Measurements from ENCODE around the gene SGCD. TPM values are rescaled to one million over a fixed set of nuclear protein-coding genes. Genes with fewer than 3 reads are reported as not detected.

Gene SGCD
- total and polyA plus RNA-seq, 4 donors, result 0.79 to 20.9 (median 6.0) TPM

GRCh38 chr5:156716591-156717380 is 389.8 kb downstream of the SGCD start:
- ATAC-seq (ENCODE audit: insufficient read depth, low FRiP score), result no peak
- no peaks in the 10 kb centered on the region for H3K27me3 ChIP-seq (ENCODE audit: control insufficient read depth in 3 of 3, insufficient read depth in 3 of 3, low read length in 2 of 3)

DNA sequence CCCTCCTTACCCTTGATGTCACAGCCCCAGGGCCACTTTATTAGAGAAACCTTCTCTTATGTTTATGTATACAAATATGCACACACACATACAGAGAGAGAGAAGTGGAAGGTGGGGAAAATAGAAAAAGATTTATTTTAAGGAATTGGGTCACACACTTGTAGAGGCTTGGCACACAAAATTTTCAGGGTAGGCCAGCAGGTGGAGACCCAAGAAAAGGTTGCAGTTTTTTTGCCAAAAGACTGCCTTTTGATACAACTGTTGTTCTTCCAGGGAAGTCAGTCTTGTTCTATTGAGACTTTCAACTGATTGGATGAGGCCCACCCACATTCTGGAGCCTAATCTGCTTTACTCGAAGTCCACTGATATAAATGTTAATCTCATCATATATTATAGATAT is 392.0 kb downstream of the SGCD start:
- ATAC-seq (ENCODE audit: insufficient read depth, low FRiP score), result no peak
- Histone ChIP-seq H3K36me3 (ENCODE audit: control insufficient read depth in 4 of 4, insufficient read depth in 4 of 4, low read length in 4 of 4) (no peaks in the 10 kb centered on the region), H3K9me3 (ENCODE audit: control insufficient read depth in 4 of 4, insufficient read depth in 3 of 4, low read length in 3 of 4) (no peaks in the 10 kb centered on the region), H3K4me3 (no peak overlapping the region), H3K9ac (ENCODE audit: insufficient read depth in 1 of 2, low read length in 2 of 2) (no peak overlapping the region), H3K4me1 (ENCODE audit: control insufficient read depth in 5 of 5, insufficient read depth in 5 of 5, low read length in 5 of 5) (peaks cover 0 to 9% (median 0%) of the 10 kb centered on the region in 5 donors), H3K27ac (ENCODE audit: low read depth in 1 of 2, low read length in 1 of 2) (no peak overlapping the region), H3K27me3 (ENCODE audit: control insufficient read depth in 3 of 3, insufficient read depth in 3 of 3, low read length in 2 of 3) (no peaks in the 10 kb centered on the region)
- WGBS, 2 donors, result 64 to 75% methylated on average over 1 of the region's 1 CpG
- no peak for DNase-seq
- TF ChIP-seq, protein P1, sequence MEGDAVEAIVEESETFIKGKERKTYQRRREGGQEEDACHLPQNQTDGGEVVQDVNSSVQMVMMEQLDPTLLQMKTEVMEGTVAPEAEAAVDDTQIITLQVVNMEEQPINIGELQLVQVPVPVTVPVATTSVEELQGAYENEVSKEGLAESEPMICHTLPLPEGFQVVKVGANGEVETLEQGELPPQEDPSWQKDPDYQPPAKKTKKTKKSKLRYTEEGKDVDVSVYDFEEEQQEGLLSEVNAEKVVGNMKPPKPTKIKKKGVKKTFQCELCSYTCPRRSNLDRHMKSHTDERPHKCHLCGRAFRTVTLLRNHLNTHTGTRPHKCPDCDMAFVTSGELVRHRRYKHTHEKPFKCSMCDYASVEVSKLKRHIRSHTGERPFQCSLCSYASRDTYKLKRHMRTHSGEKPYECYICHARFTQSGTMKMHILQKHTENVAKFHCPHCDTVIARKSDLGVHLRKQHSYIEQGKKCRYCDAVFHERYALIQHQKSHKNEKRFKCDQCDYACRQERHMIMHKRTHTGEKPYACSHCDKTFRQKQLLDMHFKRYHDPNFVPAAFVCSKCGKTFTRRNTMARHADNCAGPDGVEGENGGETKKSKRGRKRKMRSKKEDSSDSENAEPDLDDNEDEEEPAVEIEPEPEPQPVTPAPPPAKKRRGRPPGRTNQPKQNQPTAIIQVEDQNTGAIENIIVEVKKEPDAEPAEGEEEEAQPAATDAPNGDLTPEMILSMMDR (IDR thresholded peaks at IDR 0.05; ENCODE audit: control extremely low read depth, extremely low read depth), result no peak

More at GRCh38 chr5:156716591-156717380, 389.8 kb downstream of the SGCD start:
- Histone ChIP-seq H3K4me3 (no peak overlapping the region), H3K27ac (ENCODE audit: low read depth in 1 of 2, low read length in 1 of 2) (no peak overlapping the region), H3K4me1 (ENCODE audit: control insufficient read depth in 5 of 5, insufficient read depth in 5 of 5, low read length in 5 of 5) (peaks cover 0 to 5% (median 0%) of the 10 kb centered on the region in 5 donors), H3K36me3 (ENCODE audit: control insufficient read depth in 4 of 4, insufficient read depth in 4 of 4, low read length in 4 of 4) (no peaks in the 10 kb centered on the region), H3K9ac (ENCODE audit: insufficient read depth in 1 of 2, low read length in 2 of 2) (no peak overlapping the region), H3K9me3 (ENCODE audit: control insufficient read depth in 4 of 4, insufficient read depth in 3 of 4, low read length in 3 of 4) (no peaks in the 10 kb centered on the region)
- TF ChIP-seq, protein P1 (IDR thresholded peaks at IDR 0.05; ENCODE audit: control extremely low read depth, extremely low read depth), result no peak
- no peak for DNase-seq
- 71 to 75% methylated on average over 4 of the region's 4 CpGs for WGBS, 2 donors

- DNase-seq, result peak in 2 of 3 donors; percentile 47 to 61
- H3K4me3 ChIP-seq, result no peak overlapping the region
Observed at GRCh38 chr5:156722358-156722757, 395.4 kb downstream of the SGCD start.

More at GRCh38 chr5:156722358-156722757, 395.4 kb downstream of the SGCD start:
- TF ChIP-seq, protein P1 (IDR thresholded peaks at IDR 0.05; ENCODE audit: control extremely low read depth, extremely low read depth), result no peak
- Histone ChIP-seq H3K27ac (ENCODE audit: low read depth in 1 of 2, low read length in 1 of 2) (no peak overlapping the region), H3K36me3 (ENCODE audit: control insufficient read depth in 4 of 4, insufficient read depth in 4 of 4, low read length in 4 of 4) (no peaks in the 10 kb centered on the region), H3K9ac (ENCODE audit: insufficient read depth in 1 of 2, low read length in 2 of 2) (no peak overlapping the region), H3K27me3 (ENCODE audit: control insufficient read depth in 3 of 3, insufficient read depth in 3 of 3, low read length in 2 of 3) (no peaks in the 10 kb centered on the region), H3K9me3 (ENCODE audit: control insufficient read depth in 4 of 4, insufficient read depth in 3 of 4, low read length in 3 of 4) (no peaks in the 10 kb centered on the region), H3K4me1 (ENCODE audit: control insufficient read depth in 5 of 5, insufficient read depth in 5 of 5, low read length in 5 of 5) (peaks cover 0 to 12% (median 0%) of the 10 kb centered on the region in 5 donors)
- no peak for ATAC-seq (ENCODE audit: insufficient read depth, low FRiP score)
